ENCODE measurements around the gene IRGQ.
"Not testable (repeated sequence)": the region's sequence is repeated elsewhere in the genome, so short reads cannot be mapped to it uniquely, and the experiment has no call there.

Gene IRGQ

GRCh38 chr19:43597876-43598275, 1.9 kb upstream of the IRGQ start:
- no peak for DNase-seq (ENCODE audit: low spot score)

GRCh38 chr19:43596842-43597461, 1.0 kb upstream of the IRGQ start:
- peak; percentile 24 for DNase-seq (ENCODE audit: low spot score)

GRCh38 chr19:43595605-43595998, 332 bp downstream of the IRGQ start:
- DNase-seq (ENCODE audit: low spot score) = no peak

- DNase-seq (ENCODE audit: low spot score) = peak; percentile 67
Observed at GRCh38 chr19:43594710-43595604, 977 bp downstream of the IRGQ start.

- DNase-seq (ENCODE audit: low spot score) = no peak
Observed at GRCh38 chr19:43594081-43594697, 1.7 kb downstream of the IRGQ start.

GRCh38 chr19:43592800-43593350, 3.1 kb downstream of the IRGQ start:
- DNase-seq (ENCODE audit: low spot score) = no peak

- no peak for DNase-seq (ENCODE audit: low spot score)
Observed at GRCh38 chr19:43591904-43592772, 3.8 kb downstream of the IRGQ start.

GRCh38 chr19:43589678-43590077, 6.3 kb downstream of the IRGQ start:
- DNase-seq (ENCODE audit: low spot score) = no peak

GRCh38 chr19:43589277-43589676, 6.7 kb downstream of the IRGQ start:
- DNase-seq (ENCODE audit: low spot score) = no peak

GRCh38 chr19:43587029-43587428, 8.9 kb downstream of the IRGQ start:
- not testable (repeated sequence) for DNase-seq (ENCODE audit: low spot score)

GRCh38 chr19:43586346-43586745, 9.6 kb downstream of the IRGQ start:
- no peak for DNase-seq (ENCODE audit: low spot score)

- DNase-seq (ENCODE audit: low spot score) = no peak
Observed at GRCh38 chr19:43584484-43584883, 11.4 kb downstream of the IRGQ start.

- DNase-seq (ENCODE audit: low spot score) = no peak
Observed at GRCh38 chr19:43582495-43582894, 13.4 kb downstream of the IRGQ start.

- no peak for DNase-seq (ENCODE audit: low spot score)
Observed at GRCh38 chr19:43581467-43581866, 14.5 kb downstream of the IRGQ start.

GRCh38 chr19:43578787-43579186, 17.1 kb downstream of the IRGQ start:
- DNase-seq (ENCODE audit: low spot score) = no peak

- DNase-seq (ENCODE audit: low spot score) = no peak
Observed at GRCh38 chr19:43575955-43576878, 19.7 kb downstream of the IRGQ start.

GRCh38 chr19:43575156-43575950, 20.6 kb downstream of the IRGQ start, which contains the start of the genes PINLYP and XRCC1:
Gene PINLYP (plus strand): TSS chr19:43575801. CDS start chr19:43577192, 1,391 bp downstream.
Gene XRCC1 (minus strand): TSS chr19:43575527. CDS start chr19:43575458, 69 bp downstream.
- DNase-seq (ENCODE audit: low spot score) = peak; percentile 99

GRCh38 chr19:43574424-43575155, 21.3 kb downstream of the IRGQ start:
- no peak for DNase-seq (ENCODE audit: low spot score)

GRCh38 chr19:43572171-43572588, 23.8 kb downstream of the IRGQ start:
- no peak for DNase-seq (ENCODE audit: low spot score)

Measured in AG20443 (cell line).